Trophoblast cell (in vitro differentiated cells and primary cell): ENCODE data around the gene SMDT1.
A peak's percentile ranks its signal among the peaks of the same experiment; 100 is the strongest.
"Not testable (repeated sequence)": the region's sequence is repeated elsewhere in the genome, so short reads cannot be mapped to it uniquely, and the experiment has no call there.

Experiments used
- DNase-seq, 2 donors: peaks; one replicate each; pipeline ENCODE4 v3.0.0-alpha.2; 2016
- H2AFZ ChIP-seq: 2 replicates; pipeline ENCODE4 v1.6.1; 2013; ENCODE audit warnings: low read length, moderate library complexity, mild to moderate bottlenecking; ENCODE audit not compliant: insufficient read depth, poor library complexity
- H2AK5ac ChIP-seq: 2 replicates; pipeline ENCODE4 v1.6.1; 2013; ENCODE audit warnings: mild to moderate bottlenecking, low read length
- H2BK120ac ChIP-seq: 2 replicates; pipeline ENCODE4 v1.6.1; 2013; ENCODE audit warnings: low read length, mild to moderate bottlenecking, moderate library complexity; ENCODE audit not compliant: insufficient read depth, poor library complexity
- H2BK12ac ChIP-seq: 2 replicates; pipeline ENCODE4 v1.6.1; 2013; ENCODE audit warnings: mild to moderate bottlenecking, low read length, moderate library complexity
- H2BK5ac ChIP-seq: 2 replicates; pipeline ENCODE4 v1.6.1; 2013; ENCODE audit warnings: low read length, low read depth, moderate library complexity, mild to moderate bottlenecking; ENCODE audit not compliant: poor library complexity
- H3K14ac ChIP-seq: 2 replicates; pipeline ENCODE4 v1.6.1; 2013; ENCODE audit warnings: mild to moderate bottlenecking, low read length
- H3K18ac ChIP-seq: 2 replicates; pipeline ENCODE4 v1.6.1; 2013; ENCODE audit warnings: mild to moderate bottlenecking, low read length
- H3K23ac ChIP-seq: 2 replicates; pipeline ENCODE4 v1.6.1; 2013; ENCODE audit warnings: low read length
- H3K27ac ChIP-seq: 2 replicates; pipeline ENCODE4 v1.5.1; 2013; ENCODE audit warnings: low read depth, mild to moderate bottlenecking, inconsistent platforms, low read length, moderate library complexity
- H3K27me3 ChIP-seq: 2 replicates; pipeline ENCODE4 v1.6.1; 2013; ENCODE audit warnings: inconsistent platforms, mild to moderate bottlenecking, low read length, moderate library complexity; ENCODE audit not compliant: insufficient read depth
- H3K36me3 ChIP-seq, 2 experiments: 1 replicate in 1 of 2; 2 replicates in 1 of 2; pipeline ENCODE4 v1.6.1; 2013; ENCODE audit warnings: low read length in 2 of 2, mild to moderate bottlenecking in 2 of 2, moderate library complexity in 1 of 2; ENCODE audit not compliant: insufficient read depth in 2 of 2, control insufficient read depth in 1 of 2
- H3K4ac ChIP-seq: 2 replicates; pipeline ENCODE4 v1.6.1; 2013; ENCODE audit warnings: low read depth, mild to moderate bottlenecking, low read length, moderate library complexity
- H3K4me1 ChIP-seq, 2 experiments: 1 replicate in 1 of 2; 2 replicates in 1 of 2; pipeline ENCODE4 v1.6.1; 2013; ENCODE audit warnings: low read length in 2 of 2, mild to moderate bottlenecking in 2 of 2, moderate library complexity in 1 of 2; ENCODE audit not compliant: insufficient read depth in 2 of 2, control insufficient read depth in 1 of 2
- H3K4me2 ChIP-seq: 2 replicates; pipeline ENCODE4 v1.6.1; 2013; ENCODE audit warnings: inconsistent platforms, mild to moderate bottlenecking, low read length, moderate library complexity
- H3K4me3 ChIP-seq: 2 replicates; pipeline ENCODE4 v1.5.1; 2013; ENCODE audit warnings: mild to moderate bottlenecking, low read depth, low read length, inconsistent platforms
- H3K79me1 ChIP-seq: one replicate; pipeline ENCODE4 v1.6.1; 2013; ENCODE audit warnings: low read length
- H3K79me2 ChIP-seq: 2 replicates; pipeline ENCODE4 v1.6.1; 2013; ENCODE audit warnings: low read length, mild to moderate bottlenecking; ENCODE audit not compliant: control insufficient read depth, insufficient read depth, poor library complexity
- H3K9ac ChIP-seq: 2 replicates; pipeline ENCODE4 v1.6.1; 2013; ENCODE audit warnings: mild to moderate bottlenecking, low read length
- H3K9me3 ChIP-seq: 2 replicates; pipeline ENCODE4 v1.6.1; 2013; ENCODE audit warnings: low read depth, mild to moderate bottlenecking, control low read depth, inconsistent platforms, low read length; ENCODE audit not compliant: insufficient read depth
- H4K12ac ChIP-seq: 2 replicates; pipeline ENCODE4 v1.6.1; 2013; ENCODE audit warnings: low read depth, mild to moderate bottlenecking, low read length, moderate library complexity
- H4K8ac ChIP-seq: 2 replicates; pipeline ENCODE4 v1.6.1; 2013; ENCODE audit warnings: low read depth, mild to moderate bottlenecking, low read length, moderate library complexity
- H4K91ac ChIP-seq: one replicate; pipeline ENCODE4 v1.6.1; 2013; ENCODE audit warnings: low read depth, mild to moderate bottlenecking, low read length, moderate library complexity
- WGBS: extraction: QIAGEN DNeasy Blood & Tissue Kit; methylation state at CpG from one replicate; pipeline ENCODE4 v1.1.7; 2013; ENCODE audit warnings: missing lambda C conversion rate; ENCODE audit not compliant: insufficient read length, insufficient coverage; ENCODE audit errors: extremely low coverage; 5-methylcytosine and 5-hydroxymethylcytosine counted together

The SMDT1 gene

DNA sequence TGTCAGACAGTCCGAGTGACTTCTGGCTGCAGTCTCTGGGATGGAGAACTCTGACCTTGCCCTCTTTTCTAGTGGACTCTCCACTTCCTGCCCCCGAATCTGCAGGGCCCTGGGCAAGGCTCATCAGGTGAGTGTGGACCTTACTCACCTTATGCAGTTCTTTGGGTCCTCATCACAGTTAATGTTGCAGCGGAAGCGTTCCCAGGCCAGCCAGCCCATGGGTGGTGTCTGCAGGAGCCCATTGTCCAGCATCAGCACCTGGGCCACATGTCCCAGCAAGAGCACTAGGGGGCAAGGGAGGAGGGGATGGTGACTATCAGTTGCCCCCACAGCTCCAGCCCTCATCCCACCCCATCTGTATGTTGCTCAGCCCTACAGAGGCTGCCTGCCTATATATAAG is 11.2 kb upstream of the SMDT1 start:
- Histone ChIP-seq H2BK5ac (no peak overlapping the region), H3K4me3 (no peak overlapping the region), H3K79me1 (peaks cover 3% of the 10 kb centered on the region), H3K27ac (no peak overlapping the region), H2BK12ac (no peak overlapping the region), H3K4me1 (peaks cover 6 to 10% of the 10 kb centered on the region in 2 experiments), H4K8ac (no peak overlapping the region), H4K91ac (no peak overlapping the region), H3K4ac (no peak overlapping the region), H3K79me2 (peaks cover 3% of the 10 kb centered on the region), H3K14ac (no peak overlapping the region), H3K9ac (no peak overlapping the region), H2AFZ (no peak overlapping the region), H3K9me3 (peaks cover 1% of the 10 kb centered on the region), H3K23ac (no peak overlapping the region), H3K18ac (no peak overlapping the region), H2AK5ac (no peak overlapping the region), H4K12ac (no peak overlapping the region), H3K4me2 (no peak overlapping the region), H3K27me3 (no peaks in the 10 kb centered on the region), H2BK120ac (no peak overlapping the region), H3K36me3 (peaks cover 8 to 11% of the 10 kb centered on the region in 2 experiments)
- WGBS, result no CpG with 5 or more reads among the region's 4 CpGs
- no peak for DNase-seq

- Histone ChIP-seq H4K12ac (no peak overlapping the region), H2BK12ac (no peak overlapping the region), H3K79me2 (peaks cover 5% of the 10 kb centered on the region), H4K91ac (no peak overlapping the region), H3K4ac (no peak overlapping the region), H3K23ac (no peak overlapping the region), H2BK5ac (no peak overlapping the region), H3K4me3 (peak overlapping the region; percentile 66), H3K9ac (no peak overlapping the region), H2AFZ (peak overlapping the region; percentile 24), H3K4me1 (peaks cover 6 to 14% of the 10 kb centered on the region in 2 experiments), H3K14ac (no peak overlapping the region), H3K79me1 (peaks cover 8% of the 10 kb centered on the region), H2BK120ac (no peak overlapping the region), H3K36me3 (peaks cover 8 to 11% of the 10 kb centered on the region in 2 experiments), H3K27me3 (no peaks in the 10 kb centered on the region), H3K27ac (no peak overlapping the region), H3K9me3 (peaks cover 1% of the 10 kb centered on the region), H2AK5ac (no peak overlapping the region), H3K4me2 (peak overlapping the region; percentile 77), H4K8ac (peak overlapping the region; percentile 20), H3K18ac (no peak overlapping the region)
- no CpG with 5 or more reads among the region's 19 CpGs for WGBS
- DNase-seq, result peak in 1 of 2 donors; percentile 49
These were observed 9.5 kb upstream of the SMDT1 start for GRCh38 chr22:42069801-42070516.

DNA sequence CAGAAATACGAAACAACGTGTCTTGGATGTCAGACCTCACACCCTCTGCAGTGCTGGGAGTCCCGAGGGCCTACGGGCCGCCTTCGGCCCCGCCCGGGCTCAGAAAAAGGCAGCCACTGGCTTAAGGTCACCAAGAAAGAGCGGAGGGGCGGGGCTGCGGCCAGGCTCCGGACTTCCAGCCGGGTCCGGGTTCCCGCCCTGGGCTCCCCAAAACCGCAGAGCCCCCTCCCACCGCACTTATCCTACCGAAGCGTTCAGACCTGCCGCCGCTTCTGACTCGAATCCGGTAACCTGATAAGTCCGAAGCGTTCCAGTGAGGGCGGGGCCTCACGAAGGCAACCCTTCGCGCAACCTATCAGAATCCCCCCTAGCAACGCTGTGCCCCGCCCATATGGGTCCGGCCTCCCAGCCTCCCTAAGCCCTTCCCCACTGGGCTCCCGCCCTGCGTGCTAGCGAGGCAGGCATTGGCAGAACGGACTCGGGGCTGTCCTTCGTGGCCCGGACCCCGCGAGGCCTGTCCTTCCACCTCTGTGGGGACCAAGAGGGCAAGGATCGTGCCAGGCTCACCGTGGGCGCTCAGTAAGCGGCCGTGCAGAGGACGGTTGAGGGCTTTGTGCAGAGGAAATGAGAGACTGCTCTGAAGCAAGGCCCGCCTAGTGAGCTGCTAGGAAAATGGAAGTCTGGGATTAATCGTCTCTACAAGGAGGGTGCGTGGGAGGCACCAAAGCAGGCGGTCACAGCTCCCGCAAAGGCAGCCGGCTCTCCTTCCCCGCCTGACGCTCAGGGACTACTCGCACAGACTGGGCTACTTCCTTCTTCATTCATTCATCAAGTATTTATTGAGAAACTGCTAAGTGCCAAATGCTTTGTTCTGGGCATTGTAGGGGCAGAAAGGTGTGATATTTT is 8.7 kb upstream of the SMDT1 start, which contains the start of gene NAGA:
NAGA (minus strand) TSS at position 296 of the 906 bp plus-strand sequence. CDS start 515 bp downstream, outside the sequence.
- Histone ChIP-seq H3K36me3 (peaks cover 4 to 8% of the 10 kb centered on the region in 2 experiments), H3K4me3 (peak within 1 kb of the TSS; percentile 66), H3K27ac (peak within 1 kb of the TSS; percentile 2), H3K4me1 (peaks cover 6 to 14% of the 10 kb centered on the region in 2 experiments), H2BK5ac (peak within 1 kb of the TSS; percentile 76), H3K18ac (peak within 1 kb of the TSS; percentile 87), H2AK5ac (peak within 1 kb of the TSS; percentile 15), H3K9me3 (peaks cover 1% of the 10 kb centered on the region), H4K12ac (peak within 1 kb of the TSS; percentile 96), H3K14ac (peak within 1 kb of the TSS; percentile 82), H3K79me1 (peaks cover 8% of the 10 kb centered on the region), H3K4ac (peak within 1 kb of the TSS; percentile 19), H2AFZ (peak within 1 kb of the TSS; percentile 91), H4K8ac (peak within 1 kb of the TSS; percentile 96), H3K9ac (peak within 1 kb of the TSS; percentile 18), H2BK120ac (peak within 1 kb of the TSS; percentile 77), H4K91ac (peak within 1 kb of the TSS; percentile 70), H3K79me2 (peaks cover 5% of the 10 kb centered on the region), H3K4me2 (peak within 1 kb of the TSS; percentile 77), H3K27me3 (no peaks in the 10 kb centered on the region), H3K23ac (no peak within 1 kb of the TSS), H2BK12ac (no peak within 1 kb of the TSS)
- peak; percentile 93 to 97 for DNase-seq
- no CpG with 5 or more reads among the region's 56 CpGs for WGBS

- H3K79me1 ChIP-seq, H3K23ac ChIP-seq, DNase-seq, H2BK120ac ChIP-seq, H3K79me2 ChIP-seq, H2BK5ac ChIP-seq, H3K9me3 ChIP-seq, H2AFZ ChIP-seq, H3K27me3 ChIP-seq, H3K9ac ChIP-seq, H2AK5ac ChIP-seq, H3K14ac ChIP-seq, H4K8ac ChIP-seq, H3K4me3 ChIP-seq, H3K4me2 ChIP-seq, H3K18ac ChIP-seq, H3K4ac ChIP-seq, H4K12ac ChIP-seq, H3K27ac ChIP-seq, H4K91ac ChIP-seq, H2BK12ac ChIP-seq, H3K36me3 ChIP-seq: not testable (repeated sequence)
- H3K4me1 ChIP-seq, result peaks cover 6 to 14% of the 10 kb centered on the region in 2 experiments
- WGBS, result no CpG with 5 or more reads among the region's 7 CpGs
These were observed 8.0 kb upstream of the SMDT1 start for GRCh38 chr22:42071508-42071907.
